Skin epidermis (tissue), 12 donors: ENCODE measurements around the gene EIF4G1.

Experiments used
- H3K27ac ChIP-seq, 21 experiments: fragments of 200-600 bp; sonication (generic) in 11 of 21; one replicate each; pipeline ENCODE4 v1.5.0; 2020; ENCODE audit warnings: mild to moderate bottlenecking in 3 of 21, inconsistent platforms in 2 of 21, moderate library complexity in 2 of 21
- H3K4me3 ChIP-seq, 7 experiments: fragments of 200-600 bp; sonication (generic) in 2 of 7; one replicate each; pipeline ENCODE4 v1.5.0; 2020; ENCODE audit warnings: inconsistent platforms in 2 of 7, mild to moderate bottlenecking in 2 of 7, moderate library complexity in 1 of 7

The EIF4G1 gene

GRCh38 chr3:184378651-184379357, 64.4 kb downstream of the EIF4G1 start:
- H3K27ac ChIP-seq, result peak overlapping the region in 19 of 21 experiments; percentile 7 to 85 (median 70)

GRCh38 chr3:184379358-184380184, 65.2 kb downstream of the EIF4G1 start, which contains the start of gene CHRD:
Gene CHRD (plus strand): TSS chr3:184380054. CDS start chr3:184380319, 265 bp downstream.
- Histone ChIP-seq H3K4me3 (peak within 1 kb of the TSS; percentile 25 to 49 (median 41)), H3K27ac (peak within 1 kb of the TSS in 19 of 21 experiments; percentile 19 to 85 (median 70))

More at GRCh38 chr3:184378651-184379357, 64.4 kb downstream of the EIF4G1 start:
- no peak overlapping the region for H3K4me3 ChIP-seq

- H3K27ac ChIP-seq, result peak overlapping the region in 7 of 21 experiments; percentile 24 to 76 (median 50)
- H3K4me3 ChIP-seq, result peak overlapping the region; percentile 25 to 49 (median 41)
These were observed 65.8 kb downstream of the EIF4G1 start for GRCh38 chr3:184380185-184380626.

GRCh38 chr3:184380627-184381260, 66.3 kb downstream of the EIF4G1 start:
- peak overlapping the region in 7 of 21 experiments; percentile 24 to 76 (median 50) for H3K27ac ChIP-seq

GRCh38 chr3:184381261-184382224, 67.1 kb downstream of the EIF4G1 start:
- Histone ChIP-seq H3K4me3 (peak overlapping the region; percentile 25 to 49 (median 41)), H3K27ac (peak overlapping the region in 5 of 21 experiments; percentile 10 to 45 (median 22))

More at GRCh38 chr3:184380627-184381260, 66.3 kb downstream of the EIF4G1 start:
- peak overlapping the region; percentile 25 to 49 (median 41) for H3K4me3 ChIP-seq

GRCh38 chr3:184382326-184383032, 68.1 kb downstream of the EIF4G1 start:
- Histone ChIP-seq H3K4me3 (no peak overlapping the region), H3K27ac (no peak overlapping the region)

- Histone ChIP-seq H3K27ac (no peak overlapping the region), H3K4me3 (no peak overlapping the region)
These were observed 68.8 kb downstream of the EIF4G1 start for GRCh38 chr3:184383033-184383740.

- no peak overlapping the region for H3K4me3 ChIP-seq
- no peak overlapping the region for H3K27ac ChIP-seq
These were observed 69.9 kb downstream of the EIF4G1 start for GRCh38 chr3:184384342-184384741.
